ENCODE results near the gene PPCS. TPM values are rescaled to one million over a fixed set of nuclear protein-coding genes. Genes with fewer than 3 reads are reported as not detected.

PPCS gene
- total RNA-seq, 1 experiment from 2014 or later = 35.1 TPM

GRCh38 chr1:42477775-42478174 is 21.4 kb downstream of the PPCS start:
- no peak for TF ChIP-seq ZNF138 (CRISPR knock-in tag; conservative IDR thresholded peaks at IDR 0.05)
- TF ChIP-seq ZNF671 (CRISPR knock-in tag; IDR thresholded peaks at IDR 0.05) = no peak
- no peak for TF ChIP-seq CREB1 (CRISPR knock-in tag; IDR thresholded peaks at IDR 0.05)
- no peak for ATAC-seq
- POLR2A ChIA-PET = no interaction called here
- 0 out of 2 replicates have a peak, but pooled peaks cover 2% of the 10 kb centered on the region for H3K4me1 Mint-ChIP-seq
- DNase-seq (ENCODE audit: low spot score) = no peak
- no peaks in the 10 kb centered on the region for H3K9me3 Mint-ChIP-seq
- no peak overlapping the region for H3K27ac Mint-ChIP-seq
- CTCF ChIA-PET = no interaction called here
- no peak overlapping the region for H3K4me3 Mint-ChIP-seq
- no peaks in the 10 kb centered on the region for H3K27me3 Mint-ChIP-seq (ENCODE audit: low read depth)
- H3K36me3 Mint-ChIP-seq = no peaks in the 10 kb centered on the region

DNA sequence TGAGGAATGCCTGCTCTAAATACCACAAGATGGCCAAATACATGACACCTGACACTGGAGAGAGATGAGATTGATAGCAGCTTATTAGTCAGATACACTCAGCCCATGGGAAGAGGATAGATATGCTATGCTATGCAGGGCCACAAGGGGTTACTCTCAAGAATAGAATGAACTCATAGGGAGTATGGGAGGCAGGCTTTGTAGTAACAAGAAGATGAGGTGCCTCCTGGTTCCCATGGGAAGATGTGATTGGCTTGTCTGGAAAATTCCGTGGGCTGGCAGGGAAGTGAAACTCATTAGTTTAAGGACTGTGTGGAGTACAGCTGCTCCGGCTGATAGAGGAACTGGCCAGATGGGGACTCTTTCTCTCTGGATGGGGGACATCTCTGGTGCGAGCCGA is 23.3 kb downstream of the PPCS start:
- H3K4me3 Mint-ChIP-seq = no peak overlapping the region
- H3K4me1 Mint-ChIP-seq = 0 out of 2 replicates have a peak, but pooled peaks cover 2% of the 10 kb centered on the region
- ChIA-PET POLR2A (no interaction called here), CTCF (interaction anchor here (0.9 to 1.1 kb wide), 2 partner anchors 17 to 57 kb away, joined by 3 to 4 read pairs; no protein-coding TSS in a partner anchor)
- no peaks in the 10 kb centered on the region for H3K9me3 Mint-ChIP-seq
- no peaks in the 10 kb centered on the region for H3K36me3 Mint-ChIP-seq
- ATAC-seq (peak; percentile 100), DNase-seq (ENCODE audit: low spot score) (no peak)
- H3K27me3 Mint-ChIP-seq (ENCODE audit: low read depth) = no peaks in the 10 kb centered on the region
- no peak overlapping the region for H3K27ac Mint-ChIP-seq
- TF ChIP-seq RELA (CRISPR knock-in tag; IDR thresholded peaks at IDR 0.05; ENCODE audit: borderline replicate concordance) (no peak), E2F1 (CRISPR knock-in tag; IDR thresholded peaks at IDR 0.05) (no peak), NFATC4 (CRISPR knock-in tag; IDR thresholded peaks at IDR 0.05) (no peak), CBFB (CRISPR knock-in tag; IDR thresholded peaks at IDR 0.05; ENCODE audit: low read depth) (no peak), ATF1 (CRISPR knock-in tag; IDR thresholded peaks at IDR 0.05) (no peak), ZNF396 (CRISPR knock-in tag; IDR thresholded peaks at IDR 0.05; ENCODE audit: borderline replicate concordance) (no peak), ZNF121 (CRISPR knock-in tag; IDR thresholded peaks at IDR 0.05) (no peak), PRDM15 (CRISPR knock-in tag; IDR thresholded peaks at IDR 0.05) (no peak), AR (CRISPR knock-in tag; IDR thresholded peaks at IDR 0.05) (no peak), TP53 (CRISPR knock-in tag; IDR thresholded peaks at IDR 0.05) (no peak)
- TF ChIP-seq, protein P1, sequence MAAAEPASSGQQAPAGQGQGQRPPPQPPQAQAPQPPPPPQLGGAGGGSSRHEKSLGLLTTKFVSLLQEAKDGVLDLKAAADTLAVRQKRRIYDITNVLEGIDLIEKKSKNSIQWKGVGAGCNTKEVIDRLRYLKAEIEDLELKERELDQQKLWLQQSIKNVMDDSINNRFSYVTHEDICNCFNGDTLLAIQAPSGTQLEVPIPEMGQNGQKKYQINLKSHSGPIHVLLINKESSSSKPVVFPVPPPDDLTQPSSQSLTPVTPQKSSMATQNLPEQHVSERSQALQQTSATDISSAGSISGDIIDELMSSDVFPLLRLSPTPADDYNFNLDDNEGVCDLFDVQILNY (CRISPR knock-in tag; IDR thresholded peaks at IDR 0.05) = no peak
- TF ChIP-seq, protein P2, sequence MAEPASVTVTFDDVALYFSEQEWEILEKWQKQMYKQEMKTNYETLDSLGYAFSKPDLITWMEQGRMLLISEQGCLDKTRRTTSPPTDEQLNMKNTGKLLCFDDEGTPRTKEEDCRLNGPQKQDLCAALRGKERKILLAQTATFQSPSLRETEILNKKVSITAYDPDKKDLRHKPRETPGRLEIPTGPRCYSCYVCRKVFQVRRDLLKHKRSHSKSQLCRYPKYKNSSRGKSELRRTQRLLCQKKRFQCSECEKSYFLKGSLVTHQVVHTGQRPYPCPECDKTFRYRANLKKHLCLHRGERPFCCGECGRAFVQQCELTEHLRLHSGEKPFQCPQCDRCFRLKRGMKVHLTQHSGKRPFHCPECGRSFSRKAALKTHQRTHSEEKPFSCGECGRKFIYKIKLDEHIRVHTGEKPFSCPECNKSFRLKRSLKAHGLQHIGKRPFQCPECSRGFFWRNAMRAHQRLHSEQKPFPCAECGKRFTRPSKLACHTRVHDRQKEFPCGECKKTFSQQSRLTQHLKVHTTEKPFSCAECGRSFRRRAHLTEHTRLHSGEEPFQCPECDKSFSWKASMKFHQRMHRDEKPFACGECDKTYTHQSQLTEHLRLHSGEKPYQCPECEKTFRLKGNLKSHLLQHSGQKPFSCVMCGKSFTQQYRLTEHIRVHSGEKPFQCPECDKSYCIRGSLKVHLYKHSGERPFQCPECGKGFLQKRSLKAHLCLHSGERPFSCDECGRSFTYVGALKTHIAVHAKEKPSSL (CRISPR knock-in tag; conservative IDR thresholded peaks at IDR 0.05) = no peak
- TF ChIP-seq, protein P3, sequence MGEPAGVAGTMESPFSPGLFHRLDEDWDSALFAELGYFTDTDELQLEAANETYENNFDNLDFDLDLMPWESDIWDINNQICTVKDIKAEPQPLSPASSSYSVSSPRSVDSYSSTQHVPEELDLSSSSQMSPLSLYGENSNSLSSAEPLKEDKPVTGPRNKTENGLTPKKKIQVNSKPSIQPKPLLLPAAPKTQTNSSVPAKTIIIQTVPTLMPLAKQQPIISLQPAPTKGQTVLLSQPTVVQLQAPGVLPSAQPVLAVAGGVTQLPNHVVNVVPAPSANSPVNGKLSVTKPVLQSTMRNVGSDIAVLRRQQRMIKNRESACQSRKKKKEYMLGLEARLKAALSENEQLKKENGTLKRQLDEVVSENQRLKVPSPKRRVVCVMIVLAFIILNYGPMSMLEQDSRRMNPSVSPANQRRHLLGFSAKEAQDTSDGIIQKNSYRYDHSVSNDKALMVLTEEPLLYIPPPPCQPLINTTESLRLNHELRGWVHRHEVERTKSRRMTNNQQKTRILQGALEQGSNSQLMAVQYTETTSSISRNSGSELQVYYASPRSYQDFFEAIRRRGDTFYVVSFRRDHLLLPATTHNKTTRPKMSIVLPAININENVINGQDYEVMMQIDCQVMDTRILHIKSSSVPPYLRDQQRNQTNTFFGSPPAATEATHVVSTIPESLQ (CRISPR knock-in tag; IDR thresholded peaks at IDR 0.05) = no peak

All from WTC11 (cell line).